ENCODE results near the gene CSHL1.
"Not testable (repeated sequence)": the region's sequence is repeated elsewhere in the genome, so short reads cannot be mapped to it uniquely, and the experiment has no call there.

DNA sequence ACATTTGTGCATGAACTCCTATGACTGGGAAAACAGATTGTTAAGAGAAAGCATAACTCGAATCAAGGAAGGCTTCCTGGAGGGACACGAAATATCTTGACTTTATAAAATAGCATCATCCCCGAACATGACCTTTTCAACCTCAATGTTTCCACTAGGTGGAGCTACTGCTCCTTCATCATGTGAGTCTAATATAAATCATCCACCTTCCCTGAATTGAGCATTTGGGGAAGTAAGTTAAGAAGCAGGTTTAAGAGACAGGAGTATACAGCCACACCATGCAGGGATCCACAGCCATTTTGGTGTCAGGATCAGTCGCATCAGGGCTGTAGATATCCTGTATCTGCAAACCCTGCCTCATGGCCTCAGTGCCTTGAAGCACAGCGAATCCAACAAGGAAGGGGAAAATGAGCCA is 7.3 kb downstream of the CSHL1 start:
- TF ChIP-seq, protein P1, sequence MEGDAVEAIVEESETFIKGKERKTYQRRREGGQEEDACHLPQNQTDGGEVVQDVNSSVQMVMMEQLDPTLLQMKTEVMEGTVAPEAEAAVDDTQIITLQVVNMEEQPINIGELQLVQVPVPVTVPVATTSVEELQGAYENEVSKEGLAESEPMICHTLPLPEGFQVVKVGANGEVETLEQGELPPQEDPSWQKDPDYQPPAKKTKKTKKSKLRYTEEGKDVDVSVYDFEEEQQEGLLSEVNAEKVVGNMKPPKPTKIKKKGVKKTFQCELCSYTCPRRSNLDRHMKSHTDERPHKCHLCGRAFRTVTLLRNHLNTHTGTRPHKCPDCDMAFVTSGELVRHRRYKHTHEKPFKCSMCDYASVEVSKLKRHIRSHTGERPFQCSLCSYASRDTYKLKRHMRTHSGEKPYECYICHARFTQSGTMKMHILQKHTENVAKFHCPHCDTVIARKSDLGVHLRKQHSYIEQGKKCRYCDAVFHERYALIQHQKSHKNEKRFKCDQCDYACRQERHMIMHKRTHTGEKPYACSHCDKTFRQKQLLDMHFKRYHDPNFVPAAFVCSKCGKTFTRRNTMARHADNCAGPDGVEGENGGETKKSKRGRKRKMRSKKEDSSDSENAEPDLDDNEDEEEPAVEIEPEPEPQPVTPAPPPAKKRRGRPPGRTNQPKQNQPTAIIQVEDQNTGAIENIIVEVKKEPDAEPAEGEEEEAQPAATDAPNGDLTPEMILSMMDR (IDR thresholded peaks at IDR 0.05): peak in 6 of 7 experiments; percentile 10 to 44 (median 30)
- not testable (repeated sequence) for TF ChIP-seq POLR2A (IDR thresholded peaks at IDR 0.05)
